SK-N-MC (cell line): ENCODE results near the gene GINS2.

Source experiments
- EZH2 ChIP-seq: fragments of 200-600 bp; sonication (generic); IDR thresholded peaks from one replicate; pipeline ENCODE4 v1.6.1; 2017; ENCODE audit warnings: antibody characterized with exemption
- FOXP2 ChIP-seq: optimal IDR thresholded peaks from 2 replicates; pipeline ENCODE3; 2011; ENCODE audit warnings: mild to moderate bottlenecking, moderate library complexity; ENCODE audit not compliant: insufficient read depth; ENCODE audit errors: extremely low read length, control extremely low read depth
- POLR2AphosphoS5 ChIP-seq: IDR thresholded peaks from 2 replicates; pipeline ENCODE4 v1.6.1; 2012; ENCODE audit warnings: mild to moderate bottlenecking, low read depth, low read length, borderline replicate concordance

DNA sequence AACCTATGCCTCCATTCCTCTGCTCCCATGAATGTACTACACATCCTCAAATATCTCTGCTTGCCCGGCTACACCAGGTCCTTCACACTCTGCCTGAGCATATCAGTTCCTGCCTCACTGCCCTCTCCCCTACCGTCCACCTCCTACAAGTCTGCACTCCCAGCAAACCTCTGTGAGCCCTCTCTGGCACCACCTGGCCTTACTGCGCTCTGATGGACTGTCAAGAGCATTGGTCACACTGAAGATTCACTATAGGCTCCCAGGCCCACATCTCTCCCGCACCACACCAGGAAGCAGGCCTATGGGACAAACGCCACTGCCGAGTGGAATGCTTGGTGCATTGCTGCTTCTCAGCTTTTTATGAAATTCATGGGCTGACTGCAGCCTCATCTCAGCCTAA lies 8.9 kb downstream of the GINS2 start:
- TF ChIP-seq EZH2: no peak
- no peak for TF ChIP-seq POLR2AphosphoS5
- no peak for TF ChIP-seq FOXP2
